GM23338 (cell line): Measurements from ENCODE around the gene SFTA2.
"Not testable (repeated sequence)": the region's sequence is repeated elsewhere in the genome, so short reads cannot be mapped to it uniquely, and the experiment has no call there.

Experiments used
- CREB1 ChIP-seq: fragments of 250-450 bp; sonication (Bioruptor Pico); IDR thresholded peaks from 2 replicates; pipeline ENCODE4 v1.5.0; 2020; ENCODE audit warnings: low read depth, mild to moderate bottlenecking, moderate library complexity
- CTCF ChIP-seq, 2 experiments: fragments of 200-600 bp in 1 of 2; sonication (generic) in 1 of 2; conservative IDR thresholded peaks; 2 replicates each; pipeline versions ENCODE4 v1.5.1 to v1.6.1; 2016 to 2017; ENCODE audit warnings: antibody characterized with exemption in 2 of 2, low read depth in 2 of 2, mild to moderate bottlenecking in 2 of 2, moderate library complexity in 1 of 2
- ETS1 ChIP-seq: IDR thresholded peaks from 2 replicates; pipeline ENCODE4 v1.6.1; 2016; ENCODE audit warnings: antibody characterized with exemption
- EZH2 ChIP-seq: fragments of 200-600 bp; sonication (generic); IDR thresholded peaks from one replicate; pipeline ENCODE4 v1.8.0; 2017; ENCODE audit warnings: antibody characterized with exemption, mild to moderate bottlenecking, low read depth; ENCODE audit not compliant: unreplicated experiment
- EZH2phosphoT487 ChIP-seq: fragments of 200-600 bp; sonication (generic); IDR thresholded peaks from one replicate; pipeline ENCODE4 v1.8.1; 2018; ENCODE audit warnings: antibody characterized with exemption; ENCODE audit not compliant: unreplicated experiment
- JUNB ChIP-seq: IDR thresholded peaks from one replicate; pipeline ENCODE4 v1.6.1; 2016; ENCODE audit warnings: antibody characterized with exemption; ENCODE audit not compliant: unreplicated experiment
- NANOG ChIP-seq: IDR thresholded peaks from 2 replicates; pipeline ENCODE4 v1.6.1; 2016; ENCODE audit warnings: antibody characterized with exemption, borderline replicate concordance
- POLR2AphosphoS5 ChIP-seq: IDR thresholded peaks from 2 replicates; pipeline ENCODE4 v1.6.1; 2016; ENCODE audit warnings: antibody characterized with exemption, low read depth
- STAT1 ChIP-seq: IDR thresholded peaks from one replicate; pipeline ENCODE4 v1.6.1; 2016; ENCODE audit warnings: antibody characterized with exemption; ENCODE audit not compliant: unreplicated experiment
- ZNF331 ChIP-seq: fragments of 250-450 bp; sonication (Bioruptor Pico); IDR thresholded peaks from 2 replicates; pipeline ENCODE4 v1.5.0; 2020; ENCODE audit warnings: low read depth, mild to moderate bottlenecking, moderate library complexity
- TF ChIP-seq, protein P1 (sequence below): IDR thresholded peaks from one replicate; pipeline ENCODE4 v1.6.1; 2018; ENCODE audit warnings: antibody characterized with exemption; ENCODE audit not compliant: unreplicated experiment

DNA sequence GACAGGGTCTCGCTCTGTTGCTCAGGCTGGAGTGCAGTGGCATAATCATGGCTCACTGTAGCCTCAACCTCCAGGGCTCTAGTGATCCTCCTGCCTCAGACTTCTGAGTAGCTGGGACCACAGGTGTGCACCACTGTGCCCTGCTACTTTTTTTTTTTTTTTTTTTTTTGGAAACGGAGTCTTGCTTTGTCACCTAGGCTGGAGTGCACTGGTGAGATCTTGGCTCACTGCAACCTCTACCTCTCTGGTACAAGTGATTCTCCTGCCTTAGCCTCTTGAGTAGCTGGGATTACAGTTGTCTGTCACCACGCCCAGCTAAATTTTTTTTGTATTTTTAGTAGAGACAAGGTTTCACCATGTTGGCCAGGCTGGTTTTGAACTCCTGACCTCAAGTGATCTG lies 4.9 kb downstream of the SFTA2 start:
- TF ChIP-seq CTCF (conservative IDR thresholded peaks at IDR 0.05; ENCODE audit: low read depth in 2 of 2); EZH2phosphoT487; POLR2AphosphoS5; STAT1; JUNB; EZH2; ETS1; CREB1 (CRISPR knock-in tag); NANOG; ZNF331 (CRISPR knock-in tag): not testable (repeated sequence)
- TF ChIP-seq, protein P1, sequence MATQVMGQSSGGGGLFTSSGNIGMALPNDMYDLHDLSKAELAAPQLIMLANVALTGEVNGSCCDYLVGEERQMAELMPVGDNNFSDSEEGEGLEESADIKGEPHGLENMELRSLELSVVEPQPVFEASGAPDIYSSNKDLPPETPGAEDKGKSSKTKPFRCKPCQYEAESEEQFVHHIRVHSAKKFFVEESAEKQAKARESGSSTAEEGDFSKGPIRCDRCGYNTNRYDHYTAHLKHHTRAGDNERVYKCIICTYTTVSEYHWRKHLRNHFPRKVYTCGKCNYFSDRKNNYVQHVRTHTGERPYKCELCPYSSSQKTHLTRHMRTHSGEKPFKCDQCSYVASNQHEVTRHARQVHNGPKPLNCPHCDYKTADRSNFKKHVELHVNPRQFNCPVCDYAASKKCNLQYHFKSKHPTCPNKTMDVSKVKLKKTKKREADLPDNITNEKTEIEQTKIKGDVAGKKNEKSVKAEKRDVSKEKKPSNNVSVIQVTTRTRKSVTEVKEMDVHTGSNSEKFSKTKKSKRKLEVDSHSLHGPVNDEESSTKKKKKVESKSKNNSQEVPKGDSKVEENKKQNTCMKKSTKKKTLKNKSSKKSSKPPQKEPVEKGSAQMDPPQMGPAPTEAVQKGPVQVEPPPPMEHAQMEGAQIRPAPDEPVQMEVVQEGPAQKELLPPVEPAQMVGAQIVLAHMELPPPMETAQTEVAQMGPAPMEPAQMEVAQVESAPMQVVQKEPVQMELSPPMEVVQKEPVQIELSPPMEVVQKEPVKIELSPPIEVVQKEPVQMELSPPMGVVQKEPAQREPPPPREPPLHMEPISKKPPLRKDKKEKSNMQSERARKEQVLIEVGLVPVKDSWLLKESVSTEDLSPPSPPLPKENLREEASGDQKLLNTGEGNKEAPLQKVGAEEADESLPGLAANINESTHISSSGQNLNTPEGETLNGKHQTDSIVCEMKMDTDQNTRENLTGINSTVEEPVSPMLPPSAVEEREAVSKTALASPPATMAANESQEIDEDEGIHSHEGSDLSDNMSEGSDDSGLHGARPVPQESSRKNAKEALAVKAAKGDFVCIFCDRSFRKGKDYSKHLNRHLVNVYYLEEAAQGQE: not testable (repeated sequence)
